CD4-positive, alpha-beta T cell (primary cell): Measurements from ENCODE around the gene ADAMTS8. TPM values are rescaled to one million over a fixed set of nuclear protein-coding genes. Genes with fewer than 3 reads are reported as not detected.

Experiments used
- ATAC-seq: fragments of 200-7000 bp; cut with Tn5 transposase; one replicate; pipeline ENCODE4 v1.10.0; 2022; ENCODE audit warnings: mild to moderate bottlenecking; ENCODE audit not compliant: poor library complexity
- CTCF ChIA-PET: fragments of 350-600 bp; sonication (Branson Sonifier 250); formaldehyde crosslinking; loops from one replicate; lab custom pipeline; 2021; ENCODE audit warnings: antibody characterized with exemption, inconsistent platforms; lab: Charles Lee
- POLR2A ChIA-PET: fragments of 350-600 bp; sonication (Branson Sonifier 250); formaldehyde crosslinking; loops from one replicate; lab custom pipeline; 2021; ENCODE audit warnings: antibody characterized with exemption, inconsistent platforms; lab: Charles Lee
- DNase-seq, 14 experiments: peaks; one replicate each; pipeline ENCODE4 v3.0.0-alpha.2; 2013 to 2020; ENCODE audit warnings: mixed read lengths in 2 of 14
- H3K27ac ChIP-seq, 2 donors: one replicate each; pipeline versions ENCODE4 v1.5.1 to v1.7.0; 2013; ENCODE audit warnings: low read length in 2 of 2, low read depth in 1 of 2, mild to moderate bottlenecking in 1 of 2
- H3K27me3 ChIP-seq, 2 experiments: 1 replicate in 1 of 2; 2 replicates in 1 of 2; pipeline versions ENCODE4 v1.6.1 to v1.7.0; 2013; ENCODE audit warnings: low read length in 2 of 2, control low read depth in 1 of 2, mild to moderate bottlenecking in 1 of 2, moderate library complexity in 1 of 2; ENCODE audit not compliant: insufficient read depth in 2 of 2, control insufficient read depth in 1 of 2
- H3K36me3 ChIP-seq: one replicate; pipeline ENCODE4 v1.6.1; 2013; ENCODE audit warnings: low read length, control low read depth; ENCODE audit not compliant: insufficient read depth
- H3K4me1 ChIP-seq: one replicate; pipeline ENCODE4 v1.6.1; 2013; ENCODE audit warnings: low read length, control low read depth; ENCODE audit not compliant: insufficient read depth
- H3K4me3 ChIP-seq: one replicate; pipeline ENCODE4 v1.5.1; 2013; ENCODE audit warnings: mild to moderate bottlenecking, low read length, moderate library complexity
- H3K9me3 ChIP-seq, 2 experiments: 1 replicate in 1 of 2; 2 replicates in 1 of 2; pipeline versions ENCODE4 v1.6.1 to v1.7.0; 2013; ENCODE audit warnings: low read length in 2 of 2, mild to moderate bottlenecking in 2 of 2, control low read depth in 1 of 2, moderate library complexity in 1 of 2; ENCODE audit not compliant: control insufficient read depth in 1 of 2, insufficient read depth in 1 of 2
- H3K27ac Mint-ChIP-seq: one replicate; pipeline ENCODE4 v1.8.0; 2020; ENCODE audit warnings: mixed read lengths
- H3K27me3 Mint-ChIP-seq: one replicate; pipeline ENCODE4 v1.8.0; 2021; ENCODE audit warnings: mixed read lengths
- H3K36me3 Mint-ChIP-seq: one replicate; pipeline ENCODE4 v1.8.0; 2021; ENCODE audit warnings: low read depth, mixed read lengths
- H3K4me1 Mint-ChIP-seq: one replicate; pipeline ENCODE4 v1.8.0; 2021; ENCODE audit warnings: low read depth, mixed read lengths
- H3K4me3 Mint-ChIP-seq: one replicate; pipeline ENCODE4 v1.8.0; 2020; ENCODE audit warnings: mild to moderate bottlenecking, mixed read lengths
- H3K9me3 Mint-ChIP-seq: one replicate; pipeline ENCODE4 v1.8.0; 2020; ENCODE audit warnings: mixed read lengths
- CTCF ChIP-seq: fragments of 200-600 bp; IDR thresholded peaks from one replicate; pipeline ENCODE4 v1.8.0; 2022; ENCODE audit warnings: antibody characterized with exemption, mild to moderate bottlenecking
- intact Hi-C, 2 experiments: fragments of 100-400 bp; cut with DNase I in 1 of 2; cut with micrococcal nuclease in 1 of 2; formaldehyde crosslinking; loops; one replicate each; pipeline versions ENCODE4 v1.15.1 to v1.9.0; 2023 to 2025; cut with DNase I, micrococcal nuclease
- polyA plus RNA-seq, 2 donors: library from polyadenylated mRNA; unstranded; fragments of 120-200 nt; gene quantifications; one replicate each; pipeline ENCODE4 v1.2.1, GENCODE V29; 2013
- total RNA-seq, 174 experiments: library from RNA in 2 of 174; stranded (reverse) in 2 of 174; gene quantifications; one replicate each; pipeline ENCODE4 v1.2.3 and lab custom pipeline; 2021 to 2026

Gene ADAMTS8, protein sequence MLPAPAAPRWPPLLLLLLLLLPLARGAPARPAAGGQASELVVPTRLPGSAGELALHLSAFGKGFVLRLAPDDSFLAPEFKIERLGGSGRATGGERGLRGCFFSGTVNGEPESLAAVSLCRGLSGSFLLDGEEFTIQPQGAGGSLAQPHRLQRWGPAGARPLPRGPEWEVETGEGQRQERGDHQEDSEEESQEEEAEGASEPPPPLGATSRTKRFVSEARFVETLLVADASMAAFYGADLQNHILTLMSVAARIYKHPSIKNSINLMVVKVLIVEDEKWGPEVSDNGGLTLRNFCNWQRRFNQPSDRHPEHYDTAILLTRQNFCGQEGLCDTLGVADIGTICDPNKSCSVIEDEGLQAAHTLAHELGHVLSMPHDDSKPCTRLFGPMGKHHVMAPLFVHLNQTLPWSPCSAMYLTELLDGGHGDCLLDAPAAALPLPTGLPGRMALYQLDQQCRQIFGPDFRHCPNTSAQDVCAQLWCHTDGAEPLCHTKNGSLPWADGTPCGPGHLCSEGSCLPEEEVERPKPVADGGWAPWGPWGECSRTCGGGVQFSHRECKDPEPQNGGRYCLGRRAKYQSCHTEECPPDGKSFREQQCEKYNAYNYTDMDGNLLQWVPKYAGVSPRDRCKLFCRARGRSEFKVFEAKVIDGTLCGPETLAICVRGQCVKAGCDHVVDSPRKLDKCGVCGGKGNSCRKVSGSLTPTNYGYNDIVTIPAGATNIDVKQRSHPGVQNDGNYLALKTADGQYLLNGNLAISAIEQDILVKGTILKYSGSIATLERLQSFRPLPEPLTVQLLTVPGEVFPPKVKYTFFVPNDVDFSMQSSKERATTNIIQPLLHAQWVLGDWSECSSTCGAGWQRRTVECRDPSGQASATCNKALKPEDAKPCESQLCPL
- total RNA-seq, result not detected
- polyA plus RNA-seq (2013, experiment 1 of 2), result 0.11 TPM
- 0.38 TPM for polyA plus RNA-seq (2013, experiment 2 of 2)
- total RNA-seq (lab: John Stamatoyannopoulos, UW), result 0 to 0.08 (median 0) reads per million in 172 experiments

DNA sequence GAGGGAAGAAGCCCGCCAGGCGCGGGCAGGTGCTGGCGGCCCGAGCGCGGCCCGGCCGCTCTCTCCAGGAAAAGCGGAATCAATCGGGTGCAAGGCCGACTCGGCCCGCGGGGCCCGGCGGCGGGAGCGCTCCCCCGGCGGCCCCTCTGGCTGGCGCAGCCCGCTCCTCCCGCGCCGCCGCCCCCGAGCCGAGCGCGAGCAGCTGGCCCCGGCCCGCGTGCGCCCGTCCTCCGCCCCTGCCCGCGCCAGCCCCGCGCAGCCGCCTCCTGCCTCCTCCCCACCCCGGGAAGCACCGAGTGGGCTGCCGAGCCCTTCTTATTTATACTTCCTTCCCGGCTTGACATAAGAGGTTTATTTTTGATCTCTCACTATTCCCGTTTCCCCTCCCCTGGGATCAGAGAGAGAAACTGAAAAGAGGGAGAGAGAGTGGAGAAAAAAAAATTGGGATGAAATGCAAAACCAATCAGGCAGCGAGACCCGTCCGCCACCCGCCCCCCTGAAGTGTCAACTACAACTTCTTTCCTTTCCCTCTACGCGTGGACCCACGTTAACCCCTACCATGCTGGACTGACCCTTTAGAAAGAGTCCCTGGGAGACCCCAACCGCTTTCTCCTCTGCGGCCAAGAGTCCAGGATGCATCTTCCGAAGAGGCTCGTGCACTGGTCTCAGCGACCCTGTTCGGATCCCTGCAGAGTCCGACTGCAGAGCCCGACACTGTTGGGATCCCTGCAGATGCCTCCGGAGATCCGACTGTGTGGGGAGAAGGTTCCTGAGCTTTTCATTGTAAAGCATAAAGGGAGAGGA lies at the start of gene ADAMTS8:
TSS of gene ADAMTS8 (minus strand) at position 294 of the 804 bp plus-strand sequence. CDS start 323 bp downstream, outside the sequence.
- TF ChIP-seq CTCF, result no peak
- intact Hi-C loops, result no loop called here
- ATAC-seq (no peak), DNase-seq (no peak)
- no peaks in the 10 kb centered on the region for H3K36me3 ChIP-seq
- CTCF ChIA-PET, result no interaction called here
- POLR2A ChIA-PET, result no interaction called here
- no peak within 1 kb of the TSS for H3K27ac ChIP-seq
- peak within 1 kb of the TSS; percentile 30 for H3K4me3 Mint-ChIP-seq
- peaks cover 0 to 6% of the 10 kb centered on the region in 2 experiments for H3K9me3 ChIP-seq
- H3K27me3 Mint-ChIP-seq, result peaks cover 63% of the 10 kb centered on the region
- H3K4me1 Mint-ChIP-seq, result peaks cover 7% of the 10 kb centered on the region
- H3K27me3 ChIP-seq, result peaks cover 51 to 54% of the 10 kb centered on the region in 2 experiments
- no peaks in the 10 kb centered on the region for H3K36me3 Mint-ChIP-seq
- H3K27ac Mint-ChIP-seq, result no peak within 1 kb of the TSS
- H3K4me3 ChIP-seq, result no peak within 1 kb of the TSS
- no peaks in the 10 kb centered on the region for H3K4me1 ChIP-seq
- no peaks in the 10 kb centered on the region for H3K9me3 Mint-ChIP-seq

DNA sequence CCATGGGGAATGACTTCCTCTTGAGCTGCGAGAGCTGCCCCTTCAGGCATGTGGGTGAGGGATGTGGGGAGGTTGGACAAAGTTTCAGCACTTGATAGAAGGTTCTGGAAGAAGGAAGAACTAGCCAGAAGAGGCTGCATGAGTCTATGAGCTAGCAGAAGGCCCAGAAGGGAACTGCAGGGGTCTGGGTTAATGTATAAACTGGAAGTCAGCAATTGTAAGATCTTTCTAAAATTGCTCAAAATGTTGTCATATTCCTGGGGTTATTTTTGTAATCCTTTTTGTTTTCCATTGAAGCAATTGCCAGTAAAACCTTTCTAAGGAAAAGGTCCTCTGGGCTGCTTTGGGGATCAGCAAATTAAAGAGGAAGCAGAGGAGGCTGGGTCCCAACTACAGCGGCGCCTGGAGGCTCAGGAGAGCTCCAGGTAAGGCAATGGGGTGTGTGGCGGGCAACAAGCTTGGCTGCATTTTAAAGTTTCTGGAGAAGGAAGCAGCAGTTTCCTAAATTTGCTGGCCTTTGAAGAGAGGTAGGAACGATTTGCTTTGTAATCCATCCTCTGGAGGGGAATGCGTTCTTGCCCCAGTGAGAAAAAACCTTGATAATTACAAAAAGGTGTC lies 49.3 kb upstream of the ADAMTS8 start:
- intact Hi-C loops, result no loop called here
- Mint-ChIP-seq H3K36me3 (no peaks in the 10 kb centered on the region), H3K27me3 (no peaks in the 10 kb centered on the region), H3K27ac (no peak overlapping the region), H3K4me1 (no peaks in the 10 kb centered on the region), H3K4me3 (no peak overlapping the region), H3K9me3 (no peaks in the 10 kb centered on the region)
- no peak overlapping the region for H3K27ac ChIP-seq
- CTCF ChIA-PET, result no interaction called here
- H3K27me3 ChIP-seq, result peaks cover 0 to 2% of the 10 kb centered on the region in 2 experiments
- H3K4me1 ChIP-seq, result no peaks in the 10 kb centered on the region
- no peak for TF ChIP-seq CTCF
- H3K4me3 ChIP-seq, result no peak overlapping the region
- no peak for ATAC-seq
- DNase-seq, result no peak
- peaks cover 0 to 4% of the 10 kb centered on the region in 2 experiments for H3K9me3 ChIP-seq
- no peaks in the 10 kb centered on the region for H3K36me3 ChIP-seq
- POLR2A ChIA-PET, result no interaction called here
